HG02678 (cell line): Measurements from ENCODE around the gene POLQ.
"Not testable (repeated sequence)": the region's sequence is repeated elsewhere in the genome, so short reads cannot be mapped to it uniquely, and the experiment has no call there.

Experiments
- ATAC-seq: cut with Tn5 transposase; IDR thresholded peaks from one replicate; pipeline ENCODE4 v1.9.1; 2021; ENCODE audit warnings: mild to moderate bottlenecking, moderate library complexity; ENCODE audit not compliant: unreplicated experiment

The POLQ gene

DNA sequence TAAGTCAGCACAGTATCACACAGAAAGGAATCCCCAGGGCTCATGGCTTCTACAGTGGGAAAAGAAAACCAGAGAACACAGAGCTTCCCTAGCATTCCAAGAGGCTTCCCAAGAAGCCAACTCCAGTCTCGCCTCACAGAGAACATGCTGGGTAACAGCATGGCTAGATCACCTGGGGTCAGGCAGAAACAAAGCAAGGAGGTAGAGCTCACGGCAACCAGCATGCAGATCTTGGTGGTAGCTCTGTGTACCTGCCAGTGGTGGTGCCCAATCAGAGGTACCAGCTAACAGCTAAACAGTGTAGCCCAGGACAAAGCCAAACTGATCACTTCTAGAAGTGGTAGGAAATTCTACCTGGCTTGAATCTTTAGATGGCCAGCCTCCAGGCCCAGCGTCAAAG lies 31.3 kb downstream of the POLQ start:
- no peak for ATAC-seq

DNA sequence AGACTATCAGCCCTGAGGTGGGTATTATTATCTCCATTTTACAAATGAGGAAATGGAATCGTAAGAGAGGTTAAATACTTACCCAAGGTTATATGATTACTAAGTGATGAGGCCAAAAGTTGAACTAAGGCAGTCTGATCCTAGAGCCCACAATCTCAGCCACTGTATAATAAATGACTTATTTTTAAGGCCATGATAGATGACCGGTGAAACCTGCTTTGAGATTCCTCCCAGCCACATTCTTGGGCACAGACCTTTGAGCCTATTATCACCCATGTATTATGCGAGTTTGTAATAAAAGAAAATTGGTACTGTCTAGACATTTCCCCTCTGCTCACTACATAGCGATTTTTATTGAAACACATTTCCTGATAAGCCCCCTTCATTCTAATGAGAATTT lies 37.4 kb downstream of the POLQ start:
- no peak for ATAC-seq

DNA sequence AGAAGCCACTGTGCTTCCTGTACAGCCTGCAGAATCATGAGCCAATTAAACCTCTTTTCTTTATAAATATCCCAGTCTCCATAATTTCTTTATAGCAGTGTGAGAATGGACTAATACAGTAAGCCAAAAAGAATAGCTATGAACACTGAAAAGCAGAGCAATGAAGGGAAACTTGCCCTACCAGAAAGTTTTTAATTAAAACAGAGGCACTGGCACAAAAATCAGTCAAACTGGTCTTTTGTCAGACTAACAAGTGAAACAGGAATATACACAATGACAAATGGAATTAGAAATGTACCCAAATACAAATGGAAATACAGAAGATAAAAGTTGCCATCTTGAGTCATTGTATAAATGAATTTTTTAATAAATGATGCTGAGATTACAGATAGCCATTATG lies 40.5 kb downstream of the POLQ start:
- ATAC-seq: no peak

DNA sequence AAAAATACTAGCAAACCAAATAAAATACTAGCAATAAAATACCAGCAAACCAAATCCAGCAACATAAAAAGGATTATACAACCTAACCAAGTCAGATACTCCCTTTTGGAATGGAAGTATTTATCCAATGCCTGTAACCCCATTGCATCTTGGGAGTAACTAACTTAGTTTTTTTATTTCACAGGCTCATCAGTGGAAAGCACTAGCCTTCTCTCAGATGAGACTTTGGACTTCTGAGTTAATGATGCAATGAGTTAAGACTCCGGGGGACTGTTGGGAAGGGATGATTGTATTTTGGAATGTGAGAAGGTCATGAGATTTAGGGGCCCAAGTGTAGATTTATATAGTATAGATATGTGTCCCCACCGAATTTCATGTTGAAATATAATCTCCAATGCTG lies 41.2 kb downstream of the POLQ start:
- ATAC-seq: no peak

DNA sequence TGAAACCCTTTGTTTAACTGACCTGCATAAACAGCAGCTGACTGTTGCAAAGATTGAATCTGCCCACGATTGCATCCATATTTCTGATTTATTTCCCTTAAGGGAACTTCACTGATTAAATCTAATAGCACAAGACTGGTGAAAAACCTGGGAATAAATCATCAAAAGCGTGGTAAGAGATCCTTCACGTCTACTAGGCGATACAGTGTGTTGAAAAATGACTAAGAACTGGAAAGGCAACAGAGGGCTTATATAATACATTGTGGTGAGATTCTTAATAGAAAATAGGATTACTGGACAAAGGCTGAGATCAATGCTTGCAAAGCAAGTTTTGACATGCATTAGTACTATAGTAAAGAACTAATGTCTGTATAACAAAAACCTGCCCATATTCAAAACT lies 49.0 kb downstream of the POLQ start:
- ATAC-seq: no peak

DNA sequence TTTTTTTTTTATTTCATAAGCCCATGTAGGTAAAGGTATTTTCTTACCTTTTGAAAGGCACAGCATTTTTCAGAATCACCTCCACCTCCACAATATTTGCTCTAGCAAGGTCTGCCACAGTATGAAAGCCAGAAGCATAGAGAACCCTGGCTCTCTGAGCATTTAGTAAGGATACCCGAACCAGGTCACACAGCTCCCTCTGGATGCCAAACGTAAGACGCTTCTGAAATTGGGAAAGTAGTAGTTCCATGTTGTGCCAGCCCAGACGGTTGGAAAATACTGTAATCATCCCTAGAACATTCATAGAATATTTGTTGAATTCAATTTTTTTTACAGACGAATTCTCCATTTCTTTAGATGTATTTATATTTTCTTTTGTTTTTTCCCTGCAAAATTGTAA lies 52.4 kb downstream of the POLQ start:
- no peak for ATAC-seq

DNA sequence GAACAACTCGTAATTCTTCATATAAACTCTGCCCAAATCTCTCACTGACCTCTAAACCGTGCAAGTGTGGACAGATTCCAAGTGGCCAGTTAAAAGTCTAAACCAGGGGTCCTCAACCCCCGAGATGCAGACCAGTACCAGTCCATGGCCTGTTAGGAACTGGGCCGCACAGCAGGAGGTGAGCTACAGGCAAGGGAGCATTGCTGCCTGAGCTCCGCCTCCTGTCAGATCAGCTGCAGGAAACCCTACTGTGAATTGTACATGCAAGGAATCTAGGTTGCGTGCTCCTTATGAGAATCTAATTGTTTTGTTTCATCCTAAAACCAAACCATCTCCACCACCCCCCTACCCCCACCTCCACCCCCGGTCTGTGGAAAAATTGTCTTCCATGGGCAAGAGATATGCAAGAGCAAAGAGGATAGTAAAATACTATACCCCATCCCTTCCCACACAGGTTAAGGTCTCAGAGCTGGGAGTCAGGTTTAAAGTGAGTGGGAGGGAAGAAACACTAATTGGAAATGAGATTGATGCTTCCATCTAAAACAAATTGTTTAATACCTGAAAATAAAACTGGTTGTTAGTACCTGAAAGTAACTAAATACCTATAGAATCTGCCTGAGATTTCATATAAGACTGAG lies 54.0 kb downstream of the POLQ start:
- no peak for ATAC-seq

DNA sequence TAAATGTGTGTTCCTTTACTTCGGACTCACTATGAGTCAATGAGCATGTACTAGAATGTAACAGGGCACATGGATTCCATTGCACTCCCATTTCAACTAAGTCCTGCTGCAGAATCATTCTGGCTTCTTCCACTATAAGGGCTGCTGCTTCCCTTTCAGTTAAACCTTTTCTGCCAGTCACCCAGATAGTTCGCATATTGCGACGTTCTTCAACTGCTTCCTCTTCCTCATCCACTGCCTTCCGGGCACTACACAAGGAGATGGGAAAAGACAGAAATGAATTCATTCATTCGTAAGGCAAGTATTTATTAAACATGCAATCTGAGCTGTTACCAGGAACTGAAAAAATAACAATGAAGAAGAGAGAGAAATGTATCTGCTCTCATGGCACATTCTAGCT lies 55.6 kb downstream of the POLQ start:
- ATAC-seq: no peak

DNA sequence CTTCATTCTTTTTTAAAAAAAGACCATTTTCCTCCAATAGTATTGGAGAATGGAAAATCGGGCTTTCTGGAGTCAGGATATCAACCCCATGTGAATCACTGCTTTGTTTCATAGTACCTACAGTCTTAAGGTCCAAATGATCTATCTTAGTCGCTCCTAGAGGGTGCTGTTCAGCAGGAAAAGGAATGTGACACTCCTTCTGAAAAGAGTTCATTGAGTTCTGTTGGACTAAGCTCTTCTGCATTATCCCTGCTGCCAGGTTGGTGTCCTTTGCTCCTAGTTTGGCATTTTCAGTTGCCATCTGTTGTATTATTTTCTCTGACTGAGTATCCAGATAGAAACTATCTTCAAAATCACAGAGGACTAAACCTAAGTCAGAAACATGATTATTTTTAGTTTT lies 57.2 kb downstream of the POLQ start:
- ATAC-seq: no peak

DNA sequence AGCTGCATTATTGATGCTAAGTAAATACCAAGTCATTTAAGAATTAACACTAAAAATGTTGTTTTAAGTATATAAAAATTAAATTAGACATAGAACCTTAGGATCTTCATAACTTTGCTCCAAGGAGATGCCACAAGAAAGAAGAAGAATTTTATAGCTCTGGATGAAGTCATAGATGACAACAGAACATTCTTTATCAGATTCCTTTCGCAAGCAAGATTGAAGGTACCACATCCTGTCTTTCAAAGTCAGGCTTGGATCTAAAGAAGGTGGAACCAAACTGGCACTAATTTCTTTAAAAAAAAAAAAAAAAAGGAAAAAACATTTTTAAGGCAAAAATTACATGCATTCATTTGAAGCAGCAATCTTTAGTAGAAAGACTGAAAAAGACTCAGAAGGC lies 62.5 kb downstream of the POLQ start:
- ATAC-seq: no peak

DNA sequence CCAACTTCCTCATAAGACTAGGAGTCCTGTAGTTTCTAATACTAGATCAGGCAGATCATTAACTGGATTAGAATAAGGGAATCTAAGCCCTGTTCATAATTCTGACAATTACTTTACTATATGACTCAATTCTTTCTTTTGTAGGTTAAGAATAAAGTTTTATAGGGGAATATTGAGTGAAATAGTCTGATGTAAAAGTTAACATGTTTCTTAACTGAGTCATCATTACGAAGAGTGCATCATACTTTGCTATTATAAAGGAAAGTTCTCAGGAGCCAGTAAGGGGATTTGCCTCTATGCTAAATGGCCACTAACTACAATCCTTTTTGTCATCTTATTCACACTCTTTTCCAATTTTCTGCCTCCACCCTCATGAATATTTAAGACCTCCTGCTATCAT lies 63.1 kb downstream of the POLQ start:
- no peak for ATAC-seq

DNA sequence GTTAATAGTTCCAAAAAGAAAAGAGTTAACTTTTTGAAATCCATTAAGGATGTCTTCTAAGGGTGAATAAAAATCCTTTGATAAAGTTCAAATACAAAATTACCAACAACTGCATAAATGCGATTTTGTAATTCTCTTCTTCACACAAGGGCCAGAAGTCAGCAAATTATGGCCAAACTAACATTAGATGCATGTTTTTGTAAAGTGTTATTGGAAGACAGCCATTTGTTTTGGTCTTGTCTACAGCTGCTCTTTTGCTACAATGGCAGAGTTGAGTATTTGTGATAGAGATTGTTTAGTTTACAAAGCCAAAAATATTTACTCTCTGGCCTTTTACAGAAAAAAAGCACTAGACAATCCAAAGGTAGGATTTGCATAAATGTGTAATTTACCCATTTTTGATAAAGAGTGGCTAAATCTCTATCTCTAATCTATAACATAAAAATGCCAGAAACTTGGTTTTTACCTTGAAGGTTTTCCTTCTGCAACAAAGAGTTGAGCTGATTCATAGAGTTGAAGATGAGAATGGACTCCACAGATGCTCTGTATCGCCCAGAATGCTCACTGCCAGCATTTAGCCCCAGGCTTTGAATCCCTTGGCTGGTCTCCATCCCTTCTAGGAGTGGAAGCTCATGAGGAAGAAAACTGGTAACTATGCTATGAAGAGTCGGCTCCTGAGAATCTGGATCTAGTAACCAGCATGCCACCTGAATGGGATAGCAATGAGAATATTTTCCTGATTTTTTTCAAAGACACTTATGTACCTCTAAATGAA lies 64.5 kb downstream of the POLQ start:
- ATAC-seq: no peak

DNA sequence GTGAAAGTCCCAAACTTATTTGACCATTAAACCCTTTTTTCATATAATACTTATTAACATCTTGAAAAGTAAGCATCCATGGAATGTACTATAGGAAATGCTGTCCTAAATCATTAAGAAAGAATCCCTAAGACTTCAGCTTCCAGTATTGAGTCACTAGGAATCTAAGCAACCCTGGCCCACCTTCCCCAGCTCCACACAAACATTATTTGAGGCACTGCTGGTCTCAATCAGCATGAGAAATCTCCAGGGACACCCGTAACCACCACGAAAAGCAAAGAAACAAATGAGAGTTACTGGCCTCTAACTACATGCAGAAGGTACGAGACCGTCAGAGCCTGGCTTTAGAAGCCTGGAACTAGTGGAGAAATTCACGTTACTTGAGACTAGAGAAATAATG lies 68.2 kb downstream of the POLQ start:
- ATAC-seq: no peak

DNA sequence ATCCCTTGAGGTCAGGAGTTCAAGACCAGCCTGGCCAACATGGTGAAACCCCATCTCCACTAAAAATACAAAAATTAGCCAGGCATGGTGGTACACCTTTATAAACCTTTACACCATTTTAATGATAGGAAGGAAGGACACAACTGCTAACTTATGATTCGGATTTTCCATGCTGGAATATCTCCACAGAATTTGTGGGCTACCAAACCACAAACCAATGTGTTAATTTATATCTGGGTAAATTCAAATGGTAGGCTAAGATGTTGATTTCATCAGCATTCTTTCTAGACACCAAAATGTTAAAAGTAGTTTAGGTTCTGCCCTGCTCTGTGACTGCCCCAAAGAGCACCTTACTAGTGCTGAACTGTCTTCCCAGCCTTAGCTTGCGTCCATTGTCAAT lies 72.8 kb downstream of the POLQ start:
- ATAC-seq: no peak

DNA sequence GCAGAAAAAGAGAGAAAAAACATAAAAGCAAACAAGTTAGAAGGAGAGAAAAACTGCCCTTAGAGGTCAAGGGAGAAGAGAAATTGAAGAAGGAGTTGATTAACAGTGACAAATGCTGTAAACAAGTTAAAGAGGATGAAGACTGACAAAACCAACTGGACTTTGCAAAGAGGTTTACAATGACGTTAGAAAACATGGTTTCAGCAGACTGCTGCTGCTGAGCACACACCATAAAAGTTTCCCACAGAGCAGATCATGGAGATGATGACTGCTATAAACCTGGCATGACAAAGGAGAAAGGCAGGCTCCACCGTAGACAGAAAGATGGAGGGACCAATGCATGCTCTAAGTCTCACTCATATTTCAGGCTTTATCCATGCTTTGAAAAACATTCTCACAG lies 78.7 kb downstream of the POLQ start:
- ATAC-seq: no peak

DNA sequence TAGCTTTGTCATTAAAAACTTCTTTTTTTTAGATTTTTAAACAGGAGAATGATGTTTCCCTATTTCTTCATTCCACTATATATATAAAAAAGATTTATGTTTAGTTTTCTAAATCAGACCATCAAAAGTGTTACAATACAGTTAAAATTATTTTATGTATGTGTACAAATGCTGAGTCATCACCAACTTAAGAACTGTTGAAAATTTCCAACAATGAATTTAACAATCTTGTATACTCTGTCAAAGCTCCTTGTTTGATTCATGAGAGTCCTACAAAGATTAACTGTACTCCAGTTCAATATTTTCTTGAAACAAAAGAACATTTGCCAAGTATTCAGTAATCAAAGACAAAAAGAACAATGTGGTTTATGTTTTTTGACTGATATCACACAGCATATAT lies 82.0 kb downstream of the POLQ start:
- no peak for ATAC-seq

DNA sequence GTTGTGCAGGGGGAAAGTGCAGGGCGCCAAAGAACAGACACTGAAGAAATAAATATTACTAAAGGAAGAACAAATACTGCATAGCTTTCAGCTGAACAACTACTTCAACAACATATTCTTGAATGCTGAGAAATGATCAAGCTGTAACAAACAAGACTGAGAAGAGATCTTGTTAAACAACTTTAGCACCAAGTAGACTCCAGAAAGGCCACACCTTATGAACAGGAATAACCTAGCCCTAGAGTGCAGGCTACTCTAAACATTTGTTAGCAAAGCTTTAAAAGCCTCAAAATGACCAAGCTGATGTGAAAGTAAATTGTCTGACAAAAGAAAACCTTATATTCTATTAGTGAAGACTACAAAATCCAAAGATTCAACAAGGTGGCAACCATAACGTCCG lies 83.2 kb downstream of the POLQ start:
- no peak for ATAC-seq

DNA sequence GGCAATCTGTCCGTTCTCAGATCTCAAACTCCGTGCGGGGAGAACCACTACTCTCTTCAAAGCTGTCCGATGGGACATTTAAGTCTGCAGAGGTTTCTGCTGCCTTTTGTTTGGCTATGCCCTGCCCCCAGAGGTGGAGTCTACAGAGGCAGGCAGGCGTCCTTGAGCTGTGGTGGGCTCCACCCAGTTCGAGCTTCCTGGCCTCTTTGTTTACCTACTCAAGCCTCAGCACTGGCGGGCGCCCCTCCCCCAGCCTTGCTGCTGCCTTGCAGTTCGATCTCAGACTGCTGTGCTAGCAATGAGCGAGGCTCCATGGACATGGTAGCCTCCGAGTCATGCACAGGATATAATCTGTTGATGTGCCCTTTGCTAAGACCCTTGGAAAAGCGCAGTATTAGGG lies 94.0 kb downstream of the POLQ start:
- ATAC-seq: not testable (repeated sequence)

DNA sequence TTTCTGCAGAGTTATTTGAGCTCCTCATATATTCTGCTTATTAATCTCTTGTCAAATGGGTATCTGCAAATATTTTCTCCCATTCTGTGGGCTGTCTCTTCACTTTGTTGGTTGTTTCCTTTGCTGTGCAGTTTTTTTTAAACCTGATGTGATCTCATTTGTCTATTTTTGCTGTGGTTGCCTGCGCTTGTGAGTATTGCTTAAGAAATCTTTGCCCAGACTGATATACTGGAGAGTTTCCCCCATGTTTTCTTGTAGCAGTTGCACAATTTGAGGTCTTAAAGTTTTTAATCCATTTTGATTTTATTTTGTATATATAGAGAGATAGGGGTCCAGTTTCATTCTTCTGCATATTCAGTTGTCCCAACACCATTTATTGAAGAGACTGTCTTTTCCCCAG lies 102.3 kb downstream of the POLQ start:
- no peak for ATAC-seq

DNA sequence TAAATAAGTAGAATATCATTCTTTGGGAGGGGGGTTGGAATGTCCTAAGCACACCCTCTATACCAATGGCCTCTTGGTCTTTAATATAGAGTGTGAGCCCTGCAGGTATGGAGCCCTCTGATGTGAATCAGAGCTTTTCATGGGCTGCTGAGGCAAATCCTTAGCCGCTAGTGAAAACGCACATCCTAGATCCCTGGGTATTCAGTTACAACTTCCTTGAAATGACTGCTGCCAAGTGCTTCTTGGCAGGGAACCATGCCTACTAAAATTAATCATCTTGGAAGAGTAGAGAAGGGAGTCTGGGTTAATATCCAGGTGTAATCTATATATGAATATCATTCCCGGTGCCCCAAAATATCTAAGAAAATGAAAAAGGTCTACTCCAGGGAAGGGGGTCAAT lies 109.1 kb downstream of the POLQ start:
- ATAC-seq: no peak

DNA sequence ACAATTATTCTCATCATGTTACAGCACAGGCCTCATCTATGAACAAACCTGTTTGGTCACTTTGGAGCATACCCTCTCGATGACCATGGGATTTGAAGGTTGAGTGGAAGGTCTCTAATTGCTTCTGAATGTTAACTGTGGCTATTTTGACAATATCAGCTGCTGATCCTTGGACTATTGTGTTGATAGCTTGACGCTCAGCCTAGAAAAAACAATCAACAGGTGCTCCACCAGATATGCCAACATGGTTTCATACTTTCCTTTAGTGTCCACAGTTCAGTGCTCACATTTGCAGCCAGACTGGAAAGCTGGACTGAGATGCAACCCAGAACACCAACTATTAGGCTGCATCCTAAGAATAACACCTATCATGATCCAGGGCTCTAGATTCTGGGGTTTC lies 109.7 kb downstream of the POLQ start:
- no peak for ATAC-seq

DNA sequence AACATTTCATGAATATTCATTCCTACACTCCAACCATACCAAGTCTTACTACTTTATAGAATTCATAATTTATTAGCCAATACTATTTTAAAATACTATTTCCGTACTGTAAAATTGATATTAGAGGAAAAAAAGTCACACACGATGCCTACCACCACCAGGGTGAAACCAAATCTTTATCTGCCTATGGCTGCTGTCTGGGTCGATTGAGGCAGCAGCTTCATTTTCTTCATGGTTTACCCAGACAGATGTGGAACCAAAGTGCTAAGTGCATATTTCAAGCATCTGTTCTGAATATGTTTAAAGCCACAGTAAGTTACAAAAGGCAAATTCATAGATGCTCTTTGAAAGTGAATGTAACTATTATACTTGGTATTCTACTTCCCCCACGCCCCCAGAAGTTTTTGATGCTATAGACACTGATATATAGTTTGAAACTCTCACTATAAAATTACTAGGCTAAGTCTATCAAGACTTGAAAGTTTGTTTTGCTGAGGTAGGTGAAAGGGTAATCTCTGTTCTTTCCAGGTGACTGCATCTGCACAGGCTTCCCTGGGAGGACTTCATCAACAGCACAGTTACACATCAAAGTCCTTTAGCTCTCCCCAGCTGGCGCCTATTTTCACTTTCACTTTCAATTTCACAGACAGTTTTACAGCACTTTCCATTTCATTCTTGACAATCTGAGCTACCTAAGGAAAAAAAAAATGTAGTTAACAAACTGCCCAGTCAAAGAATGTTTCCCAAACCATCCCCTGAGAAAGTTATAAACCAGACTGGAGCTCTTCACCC lies 113.9 kb downstream of the POLQ start:
- peak; percentile 96 for ATAC-seq
